ENCODE data around the gene ALKBH8.
A peak's percentile ranks its signal among the peaks of the same experiment; 100 is the strongest.

Gene ALKBH8

GRCh38 chr11:107594736-107595135 lies 29.2 kb upstream of the ALKBH8 start:
- no peak for DNase-seq (ENCODE audit: low read depth, low spot score)
- no peak overlapping the region for H3K27ac ChIP-seq
- no peak overlapping the region for H3K9ac ChIP-seq (ENCODE audit: insufficient read length)
- no peaks in the 10 kb centered on the region for H3K36me3 ChIP-seq (ENCODE audit: insufficient read depth, low read length)
- no peaks in the 10 kb centered on the region for H3K9me3 ChIP-seq (ENCODE audit: low read depth, low read length)
- H3K4me3 ChIP-seq, result no peak overlapping the region
- TF ChIP-seq POLR2AphosphoS5 (IDR thresholded peaks at IDR 0.05; ENCODE audit: borderline replicate concordance, low read depth, low read length), result no peak
- TF ChIP-seq EZH2 (IDR thresholded peaks at IDR 0.05), result no peak
- TF ChIP-seq FOXP2 (optimal IDR thresholded peaks at IDR 0.05; ENCODE audit: control extremely low read depth, extremely low read length, insufficient read depth), result no peak

- H3K36me3 ChIP-seq (ENCODE audit: insufficient read depth, low read length), result no peaks in the 10 kb centered on the region
- no peak overlapping the region for H3K9ac ChIP-seq (ENCODE audit: insufficient read length)
- no peaks in the 10 kb centered on the region for H3K9me3 ChIP-seq (ENCODE audit: low read depth, low read length)
- TF ChIP-seq POLR2AphosphoS5 (IDR thresholded peaks at IDR 0.05; ENCODE audit: borderline replicate concordance, low read depth, low read length), result no peak
- no peak for TF ChIP-seq FOXP2 (optimal IDR thresholded peaks at IDR 0.05; ENCODE audit: control extremely low read depth, extremely low read length, insufficient read depth)
- no peak for TF ChIP-seq EZH2 (IDR thresholded peaks at IDR 0.05)
- H3K27ac ChIP-seq, result no peak overlapping the region
- no peak overlapping the region for H3K4me3 ChIP-seq
- DNase-seq (ENCODE audit: low read depth, low spot score), result no peak
These were observed 28.4 kb upstream of the ALKBH8 start for GRCh38 chr11:107593951-107594350.

DNA sequence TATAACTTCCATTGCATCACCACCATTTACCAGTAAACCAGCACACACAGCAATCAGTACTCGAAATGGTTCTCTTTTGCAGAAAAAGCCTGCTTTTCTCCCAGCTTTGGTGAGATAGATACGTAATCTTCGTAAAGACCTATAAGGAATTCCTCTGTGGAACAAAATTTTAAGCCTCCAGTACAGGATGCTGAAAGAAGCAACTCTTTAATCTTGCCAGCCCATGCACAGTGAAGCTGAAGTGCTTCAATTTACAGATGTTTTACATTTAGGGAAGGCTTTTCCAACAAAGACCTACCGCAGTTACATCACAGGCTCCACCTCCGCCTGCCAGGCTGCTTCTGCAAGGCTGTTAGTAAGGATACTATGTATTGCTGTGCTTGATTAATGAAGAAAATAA lies 27.3 kb upstream of the ALKBH8 start:
- Histone ChIP-seq H3K9me3 (ENCODE audit: low read depth, low read length) (no peaks in the 10 kb centered on the region), H3K27ac (peak overlapping the region; percentile 68), H3K9ac (ENCODE audit: insufficient read length) (no peak overlapping the region), H3K36me3 (ENCODE audit: insufficient read depth, low read length) (no peaks in the 10 kb centered on the region), H3K4me3 (peak overlapping the region; percentile 80)
- TF ChIP-seq POLR2AphosphoS5 (IDR thresholded peaks at IDR 0.05; ENCODE audit: borderline replicate concordance, low read depth, low read length) (no peak), EZH2 (IDR thresholded peaks at IDR 0.05) (no peak), FOXP2 (optimal IDR thresholded peaks at IDR 0.05; ENCODE audit: control extremely low read depth, extremely low read length, insufficient read depth) (no peak)
- peak; percentile 77 for DNase-seq (ENCODE audit: low read depth, low spot score)

GRCh38 chr11:107592231-107592590 lies 26.7 kb upstream of the ALKBH8 start:
- no peak for DNase-seq (ENCODE audit: low read depth, low spot score)
- peak overlapping the region; percentile 80 for H3K4me3 ChIP-seq
- no peaks in the 10 kb centered on the region for H3K36me3 ChIP-seq (ENCODE audit: insufficient read depth, low read length)
- no peak for TF ChIP-seq EZH2 (IDR thresholded peaks at IDR 0.05)
- no peak for TF ChIP-seq FOXP2 (optimal IDR thresholded peaks at IDR 0.05; ENCODE audit: control extremely low read depth, extremely low read length, insufficient read depth)
- no peak for TF ChIP-seq POLR2AphosphoS5 (IDR thresholded peaks at IDR 0.05; ENCODE audit: borderline replicate concordance, low read depth, low read length)
- H3K9me3 ChIP-seq (ENCODE audit: low read depth, low read length), result no peaks in the 10 kb centered on the region
- H3K9ac ChIP-seq (ENCODE audit: insufficient read length), result no peak overlapping the region
- H3K27ac ChIP-seq, result peak overlapping the region; percentile 68; the same call in 1 of the 2 replicates

DNA sequence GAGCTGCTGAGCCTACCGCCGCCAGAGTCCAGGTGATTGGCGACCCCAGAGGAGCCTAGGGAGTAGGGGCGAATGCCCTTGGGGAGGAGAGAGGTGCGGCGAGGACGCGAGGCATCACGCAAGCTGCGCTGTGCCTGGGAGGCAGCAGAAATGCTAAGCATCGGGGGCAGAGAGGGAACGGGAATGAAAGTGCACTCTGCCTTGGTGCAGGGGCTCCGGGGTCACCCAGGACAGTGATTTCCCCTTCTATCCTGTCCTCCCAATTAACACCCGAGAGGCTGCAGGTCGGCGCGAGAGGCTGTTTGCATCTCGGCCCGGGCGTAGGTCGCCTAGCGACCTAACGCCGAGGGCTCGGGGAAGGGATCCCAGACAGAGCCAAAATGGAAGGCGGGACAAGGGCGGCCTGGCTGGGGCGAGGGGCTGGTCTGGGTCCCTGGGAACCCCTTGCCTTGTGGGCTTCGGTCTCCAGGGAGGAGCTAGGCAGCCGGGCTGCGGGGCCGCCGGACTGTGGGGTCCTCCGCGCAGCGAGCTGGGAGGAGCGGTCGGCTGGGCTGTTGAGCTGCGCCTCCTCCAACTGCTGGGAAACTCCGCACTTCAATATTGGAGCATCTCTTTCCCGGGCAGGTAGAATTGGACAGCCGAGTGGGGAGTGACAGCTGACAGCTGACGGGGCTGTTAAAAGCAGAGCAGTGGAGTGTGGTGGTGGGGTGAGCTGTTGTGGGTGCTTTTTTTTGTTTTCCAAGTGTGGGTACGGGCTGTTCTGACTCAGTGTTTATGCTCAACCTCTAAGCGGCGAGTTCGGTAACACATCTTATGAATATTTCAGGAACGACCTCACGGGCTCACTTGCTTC lies 26.1 kb upstream of the ALKBH8 start:
- no peaks in the 10 kb centered on the region for H3K36me3 ChIP-seq (ENCODE audit: insufficient read depth, low read length)
- no peak for DNase-seq (ENCODE audit: low read depth, low spot score)

GRCh38 chr11:107590460-107591377 lies 25.2 kb upstream of the ALKBH8 start, which contains the start of gene ELMOD1:
Gene ELMOD1, plus strand, starts transcription at chr11:107591147. Its CDS starts 27,043 bp downstream, at chr11:107618190.
- Histone ChIP-seq H3K9ac (ENCODE audit: insufficient read length) (peak within 1 kb of the TSS; percentile 56), H3K27ac (no peak within 1 kb of the TSS), H3K9me3 (ENCODE audit: low read depth, low read length) (no peaks in the 10 kb centered on the region), H3K36me3 (ENCODE audit: insufficient read depth, low read length) (no peaks in the 10 kb centered on the region), H3K4me3 (peak within 1 kb of the TSS; percentile 80)
- TF ChIP-seq EZH2 (IDR thresholded peaks at IDR 0.05) (no peak), POLR2AphosphoS5 (IDR thresholded peaks at IDR 0.05; ENCODE audit: borderline replicate concordance, low read depth, low read length) (no peak), FOXP2 (optimal IDR thresholded peaks at IDR 0.05; ENCODE audit: control extremely low read depth, extremely low read length, insufficient read depth) (no peak)
- DNase-seq (ENCODE audit: low read depth, low spot score), result no peak

More for the DNA sequence above, 26.1 kb upstream of the ALKBH8 start:
- peak overlapping the region; percentile 56 for H3K9ac ChIP-seq (ENCODE audit: insufficient read length)
- H3K9me3 ChIP-seq (ENCODE audit: low read depth, low read length), result no peaks in the 10 kb centered on the region
- TF ChIP-seq POLR2AphosphoS5 (IDR thresholded peaks at IDR 0.05; ENCODE audit: borderline replicate concordance, low read depth, low read length) (no peak), EZH2 (IDR thresholded peaks at IDR 0.05) (no peak), FOXP2 (optimal IDR thresholded peaks at IDR 0.05; ENCODE audit: control extremely low read depth, extremely low read length, insufficient read depth) (no peak)
- no peak overlapping the region for H3K27ac ChIP-seq
- H3K4me3 ChIP-seq, result peak overlapping the region; percentile 80

DNA sequence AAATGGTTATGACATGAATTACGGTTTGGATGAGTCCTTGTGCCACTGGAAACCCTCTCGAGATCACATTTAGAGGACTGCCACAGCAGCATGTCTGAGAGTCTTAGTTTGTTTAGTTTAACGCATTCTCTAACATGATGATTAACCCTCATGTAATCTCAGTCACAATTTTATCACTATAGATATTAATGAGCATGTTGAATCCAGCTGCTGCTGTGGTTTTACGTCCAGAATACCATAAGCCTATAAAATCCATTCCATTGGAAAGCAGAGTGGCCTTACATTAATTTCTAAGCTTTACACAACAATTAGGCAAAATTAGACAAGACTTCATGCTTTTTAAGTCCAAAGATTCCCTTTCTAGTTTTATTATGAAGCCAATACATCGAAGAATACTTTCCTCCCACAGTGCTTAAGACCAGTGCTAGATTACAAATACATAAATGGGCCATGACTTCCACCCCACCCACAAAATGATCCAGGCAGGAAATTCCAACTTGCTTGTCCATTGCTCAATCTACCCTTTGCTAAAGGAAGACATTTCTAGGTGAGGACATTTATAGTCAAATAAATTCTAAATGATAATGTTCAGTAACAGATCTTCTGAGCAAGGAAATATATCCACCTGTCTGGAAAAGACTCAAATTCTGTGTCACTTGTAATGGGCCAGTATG lies 21.9 kb upstream of the ALKBH8 start:
- Histone ChIP-seq H3K27ac (no peak overlapping the region), H3K9ac (ENCODE audit: insufficient read length) (no peak overlapping the region)

More for the DNA sequence above, 21.9 kb upstream of the ALKBH8 start:
- H3K4me3 ChIP-seq, result no peak overlapping the region
- no peak for TF ChIP-seq POLR2AphosphoS5 (IDR thresholded peaks at IDR 0.05; ENCODE audit: borderline replicate concordance, low read depth, low read length)
- TF ChIP-seq FOXP2 (optimal IDR thresholded peaks at IDR 0.05; ENCODE audit: control extremely low read depth, extremely low read length, insufficient read depth), result no peak
- no peak for TF ChIP-seq EZH2 (IDR thresholded peaks at IDR 0.05)
- DNase-seq (ENCODE audit: low read depth, low spot score), result no peak
- no peaks in the 10 kb centered on the region for H3K9me3 ChIP-seq (ENCODE audit: low read depth, low read length)
- no peaks in the 10 kb centered on the region for H3K36me3 ChIP-seq (ENCODE audit: insufficient read depth, low read length)

Measured in SK-N-MC (cell line).